COLO668 (cell line): ENCODE results near the gene CIPC.

ENCODE experiments used
- DNase-seq: peaks from one replicate; lab custom pipeline; 2025; ENCODE audit not compliant: unreplicated experiment; lab: John Stamatoyannopoulos, UW

The CIPC gene

GRCh38 chr14:77069551-77069950, 28.5 kb upstream of the CIPC start:
- no peak for DNase-seq

- DNase-seq = no peak
These were observed 26.1 kb upstream of the CIPC start for GRCh38 chr14:77071938-77072388.

- DNase-seq = no peak
These were observed 23.1 kb upstream of the CIPC start for GRCh38 chr14:77074969-77075368.

GRCh38 chr14:77076113-77076631, 21.9 kb upstream of the CIPC start:
- DNase-seq = no peak

- no peak for DNase-seq
These were observed 21.0 kb upstream of the CIPC start for GRCh38 chr14:77077040-77077439.

GRCh38 chr14:77082356-77082755, 15.7 kb upstream of the CIPC start:
- DNase-seq = no peak

- no peak for DNase-seq
These were observed 15.0 kb upstream of the CIPC start for GRCh38 chr14:77083082-77083481.

- DNase-seq = no peak
These were observed 13.1 kb upstream of the CIPC start for GRCh38 chr14:77084985-77085384.

- DNase-seq = no peak
These were observed 12.5 kb upstream of the CIPC start for GRCh38 chr14:77085538-77085937.

GRCh38 chr14:77086017-77086727, 11.9 kb upstream of the CIPC start:
- peak; percentile 33 for DNase-seq

- no peak for DNase-seq
These were observed 11.1 kb upstream of the CIPC start for GRCh38 chr14:77086951-77087350.

- no peak for DNase-seq
These were observed 10.4 kb upstream of the CIPC start for GRCh38 chr14:77087631-77088030.

- DNase-seq = peak; percentile 82
These were observed 9.8 kb upstream of the CIPC start for GRCh38 chr14:77088219-77088618.

GRCh38 chr14:77088645-77089044, 9.4 kb upstream of the CIPC start:
- no peak for DNase-seq

GRCh38 chr14:77091518-77091917, 6.5 kb upstream of the CIPC start:
- DNase-seq = no peak

GRCh38 chr14:77092676-77093075, 5.4 kb upstream of the CIPC start:
- DNase-seq = no peak

- peak; percentile 85 for DNase-seq
These were observed 3.3 kb upstream of the CIPC start for GRCh38 chr14:77094672-77095284.

- DNase-seq = no peak
These were observed 905 bp upstream of the CIPC start for GRCh38 chr14:77097006-77097699.

GRCh38 chr14:77098529-77099353, 683 bp downstream of the CIPC start:
- peak; percentile 47 for DNase-seq

- no peak for DNase-seq
These were observed 1.5 kb downstream of the CIPC start for GRCh38 chr14:77099425-77100167.
